OCI-LY1 (cell line): ENCODE results near the gene CIB4.

Experiments
- H2AFZ ChIP-seq: fragments of 200-600 bp; sonication (generic), shearing (Covaris generic); 2 replicates; pipeline ENCODE4 v1.6.0; 2014; ENCODE audit warnings: antibody characterized with exemption, mild to moderate bottlenecking, low read length
- H3F3A ChIP-seq: fragments of 200-600 bp; sonication (generic), shearing (Covaris generic); 2 replicates; pipeline ENCODE4 v1.6.0; 2014; ENCODE audit warnings: mild to moderate bottlenecking, antibody characterized with exemption, low read length, moderate library complexity; ENCODE audit not compliant: insufficient read depth
- H3K27ac ChIP-seq: fragments of 200-600 bp; sonication (generic); 2 replicates; pipeline ENCODE4 v1.5.1; 2014; ENCODE audit warnings: low read length, mixed run types, mild to moderate bottlenecking, low read depth; ENCODE audit not compliant: poor library complexity, severe bottlenecking
- H3K27me3 ChIP-seq: fragments of 200-600 bp; sonication (generic); 2 replicates; pipeline ENCODE4 v1.6.0; 2014; ENCODE audit warnings: antibody characterized with exemption, mild to moderate bottlenecking, low read length, moderate library complexity; ENCODE audit not compliant: insufficient read depth
- H3K36me3 ChIP-seq: fragments of 200-600 bp; sonication (generic); 2 replicates; pipeline ENCODE4 v1.6.1; 2014; ENCODE audit warnings: mild to moderate bottlenecking, antibody characterized with exemption, low read length, moderate library complexity, mixed read lengths; ENCODE audit not compliant: insufficient read depth
- H3K4me1 ChIP-seq: fragments of 200-600 bp; sonication (generic); 2 replicates; pipeline ENCODE4 v1.5.1; 2014; ENCODE audit warnings: mild to moderate bottlenecking, low read length, moderate library complexity; ENCODE audit not compliant: insufficient read depth, severe bottlenecking
- H3K4me2 ChIP-seq: fragments of 200-600 bp; sonication (generic), shearing (Covaris generic); 2 replicates; pipeline ENCODE4 v1.6.1; 2014; ENCODE audit warnings: low read length
- H3K4me3 ChIP-seq: fragments of 200-600 bp; sonication (generic); 2 replicates; pipeline ENCODE4 v1.5.1; 2014; ENCODE audit warnings: low read length, low read depth, mild to moderate bottlenecking, mixed read lengths; ENCODE audit not compliant: poor library complexity, severe bottlenecking
- H3K79me2 ChIP-seq: fragments of 200-600 bp; shearing (Covaris generic); 2 replicates; pipeline ENCODE4 v1.6.1; 2016; ENCODE audit warnings: mixed run types, low read length, mixed read lengths; ENCODE audit not compliant: insufficient read depth
- H3K9ac ChIP-seq: fragments of 200-600 bp; sonication (generic), shearing (Covaris generic); 2 replicates; pipeline ENCODE4 v1.6.1; 2014; ENCODE audit warnings: mild to moderate bottlenecking, low read length, mixed read lengths
- H3K9me2 ChIP-seq: fragments of 200-600 bp; sonication (generic), shearing (Covaris generic); 2 replicates; pipeline ENCODE4 v1.6.1; 2014; ENCODE audit warnings: low read depth, mild to moderate bottlenecking, low read length, mixed read lengths
- H3K9me3 ChIP-seq: fragments of 200-600 bp; shearing (Covaris generic); 2 replicates; pipeline ENCODE4 v1.6.1; 2014; ENCODE audit warnings: low read length, mixed read lengths
- H4K20me1 ChIP-seq: fragments of 200-600 bp; sonication (generic), shearing (Covaris generic); 2 replicates; pipeline ENCODE4 v1.6.0; 2016; ENCODE audit warnings: mild to moderate bottlenecking, low read length; ENCODE audit not compliant: insufficient read depth
- EZH2 ChIP-seq: fragments of 200-600 bp; sonication (generic), shearing (Covaris generic); IDR thresholded peaks from 2 replicates; pipeline ENCODE4 v1.8.0; 2017; ENCODE audit warnings: borderline replicate concordance, mixed run types, mild to moderate bottlenecking, antibody characterized with exemption, low read length, moderate library complexity, mixed read lengths
- TF ChIP-seq, protein P1 (sequence below): fragments of 200-600 bp; sonication (generic), shearing (Covaris generic); IDR thresholded peaks from 2 replicates; pipeline ENCODE4 v1.5.1; 2017; ENCODE audit warnings: mild to moderate bottlenecking, antibody characterized with exemption, low read length, moderate library complexity, mixed read lengths

The CIB4 gene

GRCh38 chr2:26578581-26578980 is 62.6 kb downstream of the CIB4 start:
- H3K9ac ChIP-seq: no peak overlapping the region
- H3K4me2 ChIP-seq: no peak overlapping the region
- no peaks in the 10 kb centered on the region for H3K9me3 ChIP-seq
- no peaks in the 10 kb centered on the region for H3K4me1 ChIP-seq
- H3K9me2 ChIP-seq: no peaks in the 10 kb centered on the region
- no peak overlapping the region for H3K27ac ChIP-seq
- no peaks in the 10 kb centered on the region for H4K20me1 ChIP-seq
- no peak overlapping the region for H2AFZ ChIP-seq
- H3K79me2 ChIP-seq: no peaks in the 10 kb centered on the region
- H3K4me3 ChIP-seq: no peak overlapping the region
- H3K27me3 ChIP-seq: peaks cover 4% of the 10 kb centered on the region; the same call in 1 of the 2 replicates
- TF ChIP-seq, protein P1, sequence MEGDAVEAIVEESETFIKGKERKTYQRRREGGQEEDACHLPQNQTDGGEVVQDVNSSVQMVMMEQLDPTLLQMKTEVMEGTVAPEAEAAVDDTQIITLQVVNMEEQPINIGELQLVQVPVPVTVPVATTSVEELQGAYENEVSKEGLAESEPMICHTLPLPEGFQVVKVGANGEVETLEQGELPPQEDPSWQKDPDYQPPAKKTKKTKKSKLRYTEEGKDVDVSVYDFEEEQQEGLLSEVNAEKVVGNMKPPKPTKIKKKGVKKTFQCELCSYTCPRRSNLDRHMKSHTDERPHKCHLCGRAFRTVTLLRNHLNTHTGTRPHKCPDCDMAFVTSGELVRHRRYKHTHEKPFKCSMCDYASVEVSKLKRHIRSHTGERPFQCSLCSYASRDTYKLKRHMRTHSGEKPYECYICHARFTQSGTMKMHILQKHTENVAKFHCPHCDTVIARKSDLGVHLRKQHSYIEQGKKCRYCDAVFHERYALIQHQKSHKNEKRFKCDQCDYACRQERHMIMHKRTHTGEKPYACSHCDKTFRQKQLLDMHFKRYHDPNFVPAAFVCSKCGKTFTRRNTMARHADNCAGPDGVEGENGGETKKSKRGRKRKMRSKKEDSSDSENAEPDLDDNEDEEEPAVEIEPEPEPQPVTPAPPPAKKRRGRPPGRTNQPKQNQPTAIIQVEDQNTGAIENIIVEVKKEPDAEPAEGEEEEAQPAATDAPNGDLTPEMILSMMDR: no peak
- no peak for TF ChIP-seq EZH2
- H3K36me3 ChIP-seq: no peaks in the 10 kb centered on the region
- no peaks in the 10 kb centered on the region for H3F3A ChIP-seq

- TF ChIP-seq, protein P1: no peak
- no peak for TF ChIP-seq EZH2
- Histone ChIP-seq H3K79me2 (no peaks in the 10 kb centered on the region), H3K9me2 (no peaks in the 10 kb centered on the region), H3K9me3 (no peaks in the 10 kb centered on the region), H3K9ac (no peak overlapping the region), H3K4me1 (no peaks in the 10 kb centered on the region), H3F3A (no peaks in the 10 kb centered on the region), H3K4me3 (no peak overlapping the region), H3K27ac (no peak overlapping the region), H3K4me2 (no peak overlapping the region), H4K20me1 (no peaks in the 10 kb centered on the region), H2AFZ (no peak overlapping the region), H3K27me3 (peaks cover 9% of the 10 kb centered on the region; the same call in 1 of the 2 replicates), H3K36me3 (no peaks in the 10 kb centered on the region)
Observed at GRCh38 chr2:26578113-26578458, 63.1 kb downstream of the CIB4 start.

GRCh38 chr2:26577442-26578112 is 63.6 kb downstream of the CIB4 start:
- no peaks in the 10 kb centered on the region for H3K79me2 ChIP-seq
- H3F3A ChIP-seq: no peaks in the 10 kb centered on the region
- no peak overlapping the region for H3K4me2 ChIP-seq
- TF ChIP-seq, protein P1: peak; percentile 88
- no peak for TF ChIP-seq EZH2
- peaks cover 9% of the 10 kb centered on the region; the same call in 1 of the 2 replicates for H3K27me3 ChIP-seq
- H3K4me1 ChIP-seq: no peaks in the 10 kb centered on the region
- no peaks in the 10 kb centered on the region for H3K9me2 ChIP-seq
- H3K9me3 ChIP-seq: no peaks in the 10 kb centered on the region
- no peak overlapping the region for H3K27ac ChIP-seq
- H4K20me1 ChIP-seq: no peaks in the 10 kb centered on the region
- H3K9ac ChIP-seq: no peak overlapping the region
- no peak overlapping the region for H2AFZ ChIP-seq
- no peak overlapping the region for H3K4me3 ChIP-seq
- H3K36me3 ChIP-seq: no peaks in the 10 kb centered on the region
